Peyer's patch (tissue), 4 donors: ENCODE results near the gene DCLK2.

ENCODE experiments used
- POLR2A ChIP-seq, 2 donors: fragments of 450-650 bp; IDR thresholded peaks; one replicate each; pipeline ENCODE4 v1.5.1; 2017; ENCODE audit warnings: antibody characterized with exemption in 2 of 2, mild to moderate bottlenecking in 2 of 2, moderate library complexity in 2 of 2
- TF ChIP-seq, protein P1 (sequence below), 6 experiments: fragments of 450-650 bp in 4 of 6; fragments of 200-600 bp in 2 of 6; sonication (generic) in 1 of 6; IDR thresholded peaks; one replicate each; pipeline ENCODE4 v1.5.1; 2017 to 2019; ENCODE audit warnings: antibody characterized with exemption in 6 of 6, mild to moderate bottlenecking in 3 of 6, moderate library complexity in 1 of 6

DNA sequence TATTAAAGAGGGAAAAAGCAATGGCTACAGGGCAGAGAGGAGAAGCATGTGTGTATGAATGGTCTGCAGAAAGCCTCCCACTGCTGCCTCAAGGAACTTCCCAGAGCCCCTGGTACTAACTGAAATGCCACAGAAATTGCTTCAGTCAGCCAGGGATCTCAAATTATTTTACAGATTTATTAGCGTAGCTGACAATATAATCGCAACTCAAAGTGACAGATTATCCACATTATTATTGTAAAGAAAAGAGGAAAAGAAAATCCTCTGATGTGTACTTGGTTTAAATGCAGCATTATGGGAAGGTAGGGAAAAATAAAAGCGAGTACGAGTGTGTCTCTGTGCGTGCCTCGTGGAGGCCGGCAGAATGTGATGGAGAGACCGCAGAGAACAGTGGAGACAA, 202.7 kb downstream of the DCLK2 start:
- TF ChIP-seq, protein P1, sequence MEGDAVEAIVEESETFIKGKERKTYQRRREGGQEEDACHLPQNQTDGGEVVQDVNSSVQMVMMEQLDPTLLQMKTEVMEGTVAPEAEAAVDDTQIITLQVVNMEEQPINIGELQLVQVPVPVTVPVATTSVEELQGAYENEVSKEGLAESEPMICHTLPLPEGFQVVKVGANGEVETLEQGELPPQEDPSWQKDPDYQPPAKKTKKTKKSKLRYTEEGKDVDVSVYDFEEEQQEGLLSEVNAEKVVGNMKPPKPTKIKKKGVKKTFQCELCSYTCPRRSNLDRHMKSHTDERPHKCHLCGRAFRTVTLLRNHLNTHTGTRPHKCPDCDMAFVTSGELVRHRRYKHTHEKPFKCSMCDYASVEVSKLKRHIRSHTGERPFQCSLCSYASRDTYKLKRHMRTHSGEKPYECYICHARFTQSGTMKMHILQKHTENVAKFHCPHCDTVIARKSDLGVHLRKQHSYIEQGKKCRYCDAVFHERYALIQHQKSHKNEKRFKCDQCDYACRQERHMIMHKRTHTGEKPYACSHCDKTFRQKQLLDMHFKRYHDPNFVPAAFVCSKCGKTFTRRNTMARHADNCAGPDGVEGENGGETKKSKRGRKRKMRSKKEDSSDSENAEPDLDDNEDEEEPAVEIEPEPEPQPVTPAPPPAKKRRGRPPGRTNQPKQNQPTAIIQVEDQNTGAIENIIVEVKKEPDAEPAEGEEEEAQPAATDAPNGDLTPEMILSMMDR (IDR thresholded peaks at IDR 0.05), result no peak
- TF ChIP-seq POLR2A (IDR thresholded peaks at IDR 0.05), result no peak
